Natural killer cell (primary cell): ENCODE results near the gene CHCHD4. TPM values are rescaled to one million over a fixed set of nuclear protein-coding genes. Genes with fewer than 3 reads are reported as not detected.

Source experiments
- ATAC-seq, 3 donors: fragments of 150-1000 bp in 2 of 3; fragments of 200-7000 bp in 1 of 3; cut with Tn5 transposase; 1 replicate in 1 of 3; 2 replicates in 2 of 3; pipeline ENCODE4 v1.10.0; 2021; ENCODE audit warnings: mild to moderate bottlenecking in 2 of 3, moderate library complexity in 2 of 3
- DNase-seq, 2 donors: peaks; one replicate each; pipeline versions ENCODE4 v3.0.0 to v3.0.0-alpha.2; 2013 to 2021; ENCODE audit warnings: mixed read lengths in 1 of 2
- H3K27ac ChIP-seq: one replicate; pipeline ENCODE4 v1.5.1; 2013; ENCODE audit warnings: mild to moderate bottlenecking, low read length
- H3K27me3 ChIP-seq: one replicate; pipeline ENCODE4 v1.6.1; 2013; ENCODE audit warnings: low read length; ENCODE audit not compliant: control insufficient read depth, insufficient read depth
- H3K36me3 ChIP-seq: one replicate; pipeline ENCODE4 v1.6.1; 2013; ENCODE audit warnings: low read length; ENCODE audit not compliant: control insufficient read depth, insufficient read depth
- H3K4me1 ChIP-seq: one replicate; pipeline ENCODE4 v1.6.1; 2013; ENCODE audit warnings: low read length; ENCODE audit not compliant: control insufficient read depth, insufficient read depth
- H3K4me3 ChIP-seq: one replicate; pipeline ENCODE4 v1.5.1; 2013; ENCODE audit warnings: low read length
- H3K9me3 ChIP-seq: one replicate; pipeline ENCODE4 v1.6.1; 2013; ENCODE audit warnings: low read length; ENCODE audit not compliant: control insufficient read depth, insufficient read depth
- H3K27ac Mint-ChIP-seq, 2 donors: one replicate each; pipeline ENCODE4 v1.8.0; 2022; ENCODE audit warnings: mild to moderate bottlenecking in 2 of 2, mixed read lengths in 2 of 2, moderate library complexity in 1 of 2
- H3K27me3 Mint-ChIP-seq, 2 donors: one replicate each; pipeline ENCODE4 v1.8.0; 2022; ENCODE audit warnings: low read depth in 2 of 2, mixed read lengths in 2 of 2
- H3K36me3 Mint-ChIP-seq: one replicate; pipeline ENCODE4 v1.8.0; 2022; ENCODE audit warnings: mixed read lengths
- H3K4me1 Mint-ChIP-seq, 2 donors: one replicate each; pipeline ENCODE4 v1.8.0; 2022; ENCODE audit warnings: mixed read lengths in 2 of 2
- H3K4me3 Mint-ChIP-seq: one replicate; pipeline ENCODE4 v1.8.0; 2022; ENCODE audit warnings: mild to moderate bottlenecking, moderate library complexity, mixed read lengths
- H3K9me3 Mint-ChIP-seq, 2 donors: one replicate each; pipeline ENCODE4 v1.8.0; 2022; ENCODE audit warnings: mixed read lengths in 2 of 2
- CTCF ChIP-seq: fragments of 200-600 bp; IDR thresholded peaks from one replicate; pipeline ENCODE4 v1.8.0; 2022; ENCODE audit warnings: antibody characterized with exemption
- WGBS: methylation state at CpG from one replicate; pipeline ENCODE4 v1.1.7; 2013; ENCODE audit warnings: missing lambda C conversion rate; ENCODE audit not compliant: insufficient coverage; 5-methylcytosine and 5-hydroxymethylcytosine counted together
- intact Hi-C: fragments of 100-400 bp; cut with micrococcal nuclease; formaldehyde crosslinking; loops from one replicate; pipeline ENCODE4 v1.14.2; 2022
- total RNA-seq, 4 donors: library from RNA; stranded (reverse); fragments of 120-200 nt in 1 of 4; gene quantifications; one replicate each; pipeline versions ENCODE4 v1.2.3 to v1.2.4, GENCODE V29; 2013 to 2022

CHCHD4 gene
- total RNA-seq, 3 donors from 2014 or later (not counting 1 experiment from before 2014, with no cell fraction given), result 2.1 to 4.3 (median 3.4) TPM

GRCh38 chr3:14130230-14130629, 5.6 kb upstream of the CHCHD4 start:
- Mint-ChIP-seq H3K27me3 (no peaks in the 10 kb centered on the region), H3K27ac (peak overlapping the region; percentile 15 to 40)

GRCh38 chr3:14129296-14129695, 4.6 kb upstream of the CHCHD4 start:
- Histone ChIP-seq H3K36me3 (peaks cover 58% of the 10 kb centered on the region), H3K4me3 (no peak overlapping the region), H3K9me3 (no peaks in the 10 kb centered on the region), H3K27me3 (no peaks in the 10 kb centered on the region), H3K27ac (no peak overlapping the region), H3K4me1 (peaks cover 31% of the 10 kb centered on the region)
- 95% methylated on average over 6 of the region's 6 CpGs for WGBS
- ATAC-seq, result no peak
- Mint-ChIP-seq H3K27me3 (no peaks in the 10 kb centered on the region), H3K4me3 (no peak overlapping the region), H3K27ac (no peak overlapping the region), H3K36me3 (peaks cover 16% of the 10 kb centered on the region), H3K4me1 (peaks cover 36 to 44% of the 10 kb centered on the region in 2 donors), H3K9me3 (no peaks in the 10 kb centered on the region)
- DNase-seq, result no peak
- intact Hi-C loops, result no loop called here
- TF ChIP-seq CTCF, result no peak

More at GRCh38 chr3:14130230-14130629, 5.6 kb upstream of the CHCHD4 start:
- peaks cover 16% of the 10 kb centered on the region for H3K36me3 Mint-ChIP-seq
- H3K9me3 ChIP-seq, result no peaks in the 10 kb centered on the region
- H3K27me3 ChIP-seq, result no peaks in the 10 kb centered on the region
- peaks cover 34 to 43% of the 10 kb centered on the region in 2 donors for H3K4me1 Mint-ChIP-seq
- no peak overlapping the region for H3K4me3 ChIP-seq
- intact Hi-C loops, result no loop called here
- H3K9me3 Mint-ChIP-seq, result no peaks in the 10 kb centered on the region
- no peak for TF ChIP-seq CTCF
- peaks cover 66% of the 10 kb centered on the region for H3K36me3 ChIP-seq
- no peak overlapping the region for H3K27ac ChIP-seq
- no peak overlapping the region for H3K4me3 Mint-ChIP-seq
- ATAC-seq (no peak), DNase-seq (no peak)
- peaks cover 30% of the 10 kb centered on the region for H3K4me1 ChIP-seq
- 95% methylated on average over 3 of the region's 4 CpGs for WGBS

GRCh38 chr3:14128724-14129123, 4.1 kb upstream of the CHCHD4 start:
- Histone ChIP-seq H3K4me1 (peaks cover 36% of the 10 kb centered on the region), H3K4me3 (no peak overlapping the region), H3K9me3 (no peaks in the 10 kb centered on the region), H3K27ac (no peak overlapping the region), H3K27me3 (no peaks in the 10 kb centered on the region), H3K36me3 (peaks cover 52% of the 10 kb centered on the region)
- no peak overlapping the region for H3K4me3 Mint-ChIP-seq
- intact Hi-C loops, result no loop called here
- 97% methylated on average over 4 of the region's 5 CpGs for WGBS
- TF ChIP-seq CTCF, result no peak
- H3K9me3 Mint-ChIP-seq, result no peaks in the 10 kb centered on the region
- H3K27ac Mint-ChIP-seq, result peak overlapping the region; percentile 65 to 78
- no peak for DNase-seq
- peaks cover 16% of the 10 kb centered on the region for H3K36me3 Mint-ChIP-seq
- ATAC-seq, result no peak
- peaks cover 40 to 47% of the 10 kb centered on the region in 2 donors for H3K4me1 Mint-ChIP-seq
- no peaks in the 10 kb centered on the region for H3K27me3 Mint-ChIP-seq

GRCh38 chr3:14127516-14128161, 3.0 kb upstream of the CHCHD4 start:
- intact Hi-C loops, result no loop called here
- Histone ChIP-seq H3K36me3 (peaks cover 41% of the 10 kb centered on the region), H3K27ac (no peak overlapping the region), H3K27me3 (no peaks in the 10 kb centered on the region), H3K9me3 (no peaks in the 10 kb centered on the region), H3K4me3 (no peak overlapping the region), H3K4me1 (peaks cover 39% of the 10 kb centered on the region)
- 86% methylated on average over 12 of the region's 12 CpGs for WGBS
- ATAC-seq, result no peak
- peaks cover 44 to 54% of the 10 kb centered on the region in 2 donors for H3K4me1 Mint-ChIP-seq
- H3K9me3 Mint-ChIP-seq, result no peaks in the 10 kb centered on the region
- peak overlapping the region; percentile 28 for H3K4me3 Mint-ChIP-seq
- H3K36me3 Mint-ChIP-seq, result peaks cover 16% of the 10 kb centered on the region
- no peak for DNase-seq
- no peak for TF ChIP-seq CTCF
- H3K27ac Mint-ChIP-seq, result peak overlapping the region; percentile 65 to 78
- H3K27me3 Mint-ChIP-seq, result no peaks in the 10 kb centered on the region
